K562 (cell line): ENCODE results near the gene MED19. TPM values are rescaled to one million over a fixed set of nuclear protein-coding genes. Genes with fewer than 3 reads are reported as not detected.

Experiments used
- ATAC-seq: fragments of 200-7000 bp; cut with Tn5 transposase; 3 replicates; pipeline ENCODE4 v1.9.1; 2020; ENCODE audit warnings: moderate library complexity
- BruUV-seq: library from RNA; stranded (reverse); fragments of 400-500 nt; replicated peaks from 2 replicates; lab custom pipeline; 2021; lab: Mats Ljungman, UMichigan
- CTCF ChIA-PET: fragments of 300-600 bp; formaldehyde crosslinking; extraction: SDS; loops from one replicate; lab custom pipeline; 2021; ENCODE audit warnings: low intra/inter-chr PET ratio; lab: Yijun Ruan, JAX
- POLR2A ChIA-PET: fragments of 300-600, 350-650 bp; sonication (Branson Sonifier 250); formaldehyde crosslinking; extraction: SDS; loops from one replicate; lab custom pipeline; 2021; ENCODE audit warnings: antibody characterized with exemption, inconsistent platforms; lab: Yijun Ruan, JAX
- DNase-seq, 4 experiments: peaks; one replicate each; pipeline versions ENCODE4 v3.0.0 to v3.0.0-alpha.2; 2011 to 2018; ENCODE audit warnings: low spot score in 3 of 4, mixed read lengths in 3 of 4; ENCODE audit errors: extremely low read depth in 1 of 4
- FAIRE-seq: peaks from 2 replicates; lab custom pipeline; 2011; peaks lifted over from hg19 to GRCh38; lab: Jason Lieb, UNC
- H2AFZ ChIP-seq: 2 replicates; pipeline ENCODE4 v1.6.0; 2011; ENCODE audit warnings: low read depth, low read length, control low read depth, inconsistent platforms
- H3K27ac ChIP-seq: fragments of 200-600 bp; 3 replicates; pipeline ENCODE4 v1.8.0; 2011; ENCODE audit warnings: low read depth, mild to moderate bottlenecking, control low read depth, inconsistent platforms, low read length, moderate library complexity, mixed read lengths; ENCODE audit errors: extremely low read depth
- H3K27me3 ChIP-seq, 2 experiments: fragments of 300-600 bp in 1 of 2; 2 replicates in 1 of 2; 3 replicates in 1 of 2; pipeline versions ENCODE4 v1.6.0 to v1.8.0; 2011; ENCODE audit warnings: inconsistent platforms in 2 of 2, low read length in 2 of 2, mild to moderate bottlenecking in 1 of 2, mixed read lengths in 1 of 2, moderate library complexity in 1 of 2; ENCODE audit not compliant: control insufficient read depth in 2 of 2, insufficient read depth in 2 of 2
- H3K36me3 ChIP-seq: fragments of 300-600 bp; 3 replicates; pipeline ENCODE4 v1.8.0; 2011; ENCODE audit warnings: mild to moderate bottlenecking, low read length, inconsistent platforms; ENCODE audit not compliant: control insufficient read depth, insufficient read depth
- H3K4me1 ChIP-seq, 2 experiments: fragments of 200-600 bp in 1 of 2; replicated peaks in 1 of 2; 2 replicates in 1 of 2; 3 replicates in 1 of 2; pipeline versions ENCODE4 v1.5.1 to v1.8.0; 2011; ENCODE audit warnings: inconsistent platforms in 2 of 2, low read length in 2 of 2, mild to moderate bottlenecking in 1 of 2, mixed read lengths in 1 of 2, moderate library complexity in 1 of 2; ENCODE audit not compliant: control insufficient read depth in 2 of 2, insufficient read depth in 2 of 2
- H3K4me2 ChIP-seq: 2 replicates; pipeline ENCODE4 v1.6.1; 2011; ENCODE audit warnings: low read length, control low read depth, inconsistent platforms, mixed read lengths; ENCODE audit not compliant: insufficient read depth
- H3K4me3 ChIP-seq: fragments of 200-600 bp; sonication (generic), shearing (Covaris generic); 2 replicates; pipeline ENCODE4 v1.5.1; 2016; ENCODE audit warnings: control low read depth, inconsistent platforms
- H3K79me2 ChIP-seq: fragments of 200-600 bp; 3 replicates; pipeline ENCODE4 v1.8.0; 2011; ENCODE audit warnings: low read length, inconsistent platforms; ENCODE audit not compliant: control insufficient read depth, insufficient read depth
- H3K9ac ChIP-seq, 2 experiments: 2 replicates each; pipeline versions ENCODE4 v1.6.0 to v1.6.1; 2011; ENCODE audit warnings: low read depth in 2 of 2, low read length in 2 of 2, control low read depth in 1 of 2, inconsistent platforms in 1 of 2, mild to moderate bottlenecking in 1 of 2, mixed read lengths in 1 of 2; ENCODE audit not compliant: insufficient read depth in 1 of 2
- H3K9me1 ChIP-seq: one replicate; pipeline ENCODE4 v1.6.0; 2011; ENCODE audit warnings: inconsistent platforms, mild to moderate bottlenecking, low read length, moderate library complexity; ENCODE audit not compliant: control insufficient read depth, insufficient read depth
- H3K9me3 ChIP-seq: replicated peaks from 2 replicates; pipeline ENCODE4 v1.5.1; 2011; ENCODE audit warnings: low read depth, low read length, inconsistent platforms; ENCODE audit not compliant: control insufficient read depth, insufficient read depth
- H4K20me1 ChIP-seq: replicated peaks from 2 replicates; pipeline ENCODE4 v1.6.1; 2011; ENCODE audit warnings: low read length, inconsistent platforms, mixed read lengths; ENCODE audit not compliant: control insufficient read depth, insufficient read depth
- CAMTA2 ChIP-seq: fragments of 250-450 bp; sonication (Bioruptor Pico); conservative IDR thresholded peaks from 2 replicates; pipeline ENCODE4 v1.5.1; 2022
- CBFA2T3 ChIP-seq: fragments of 450-650 bp; IDR thresholded peaks from 2 replicates; pipeline ENCODE4 v1.6.1; 2017
- CEBPB ChIP-seq: fragments of 450-650 bp; IDR thresholded peaks from 2 replicates; pipeline ENCODE4 v1.6.1; 2016; ENCODE audit warnings: missing genetic modification characterization, missing compliant biosample characterization
- CREB3 ChIP-seq: fragments of 450-650 bp; conservative IDR thresholded peaks from 2 replicates; pipeline ENCODE4 v1.6.1; 2016; ENCODE audit warnings: missing genetic modification characterization, low read depth, mild to moderate bottlenecking, missing compliant biosample characterization, moderate library complexity
- MAFF ChIP-seq: IDR thresholded peaks from 2 replicates; pipeline ENCODE4 v1.6.1; 2012; ENCODE audit warnings: low read length, improper control_type of control experiment
- MYNN ChIP-seq, 2 experiments: sonication (generic); formaldehyde crosslinking in 1 of 2; IDR thresholded peaks; 2 replicates each; pipeline versions ENCODE4 v1.5.0 to v1.6.1; 2016 to 2020; ENCODE audit warnings: antibody characterized with exemption in 1 of 2, missing genetic modification reagents in 1 of 2
- RBFOX2 ChIP-seq: fragments of 200-400 bp; formaldehyde crosslinking; IDR thresholded peaks from 2 replicates; pipeline ENCODE4 v1.6.1; 2017; ENCODE audit warnings: low read depth, mild to moderate bottlenecking, low read length, moderate library complexity
- RBM14 ChIP-seq: fragments of 200-400 bp; formaldehyde crosslinking; IDR thresholded peaks from 2 replicates; pipeline ENCODE4 v1.6.1; 2018; ENCODE audit warnings: low read depth, mild to moderate bottlenecking, low read length, moderate library complexity, borderline replicate concordance; ENCODE audit not compliant: insufficient read depth
- RFX1 ChIP-seq: fragments of 450-650 bp; IDR thresholded peaks from 2 replicates; pipeline ENCODE4 v1.6.1; 2016; ENCODE audit warnings: mild to moderate bottlenecking, moderate library complexity
- XRCC3 ChIP-seq: fragments of 450-650 bp; IDR thresholded peaks from 2 replicates; pipeline ENCODE4 v1.6.1; 2017; ENCODE audit warnings: mild to moderate bottlenecking, moderate library complexity
- WGBS: fragments of 100-300 bp; shearing (Covaris generic); methylation state at CpG from one replicate; pipeline ENCODE4 v1.1.6; 2016; ENCODE audit warnings: low coverage, mixed read lengths; ENCODE audit not compliant: insufficient coverage; ENCODE audit errors: missing lambda C conversion rate; 5-methylcytosine and 5-hydroxymethylcytosine counted together
- in situ Hi-C: fragments of 300-500 bp; cut with MboI; formaldehyde crosslinking; loops from 4 replicates; pipeline ENCODE4 v1.15.0; 2018; ENCODE audit warnings: inconsistent platforms, mixed read lengths
- intact Hi-C: fragments of 100-400 bp; cut with micrococcal nuclease; formaldehyde crosslinking; loops from 2 replicates; pipeline ENCODE4 v1.14.2; 2022
- polyA plus RNA-seq, 8 experiments: library from polyadenylated mRNA; depleted of rRNA in 4 of 8; stranded (reverse) in 5 of 8; unstranded in 3 of 8; fragments of >200 nt; fragmentation: Nextera tagmentation in 2 of 8; fragmentation: Illumina TruSeq in 1 of 8; extraction: Ambion mirVana in 2 of 8; extraction: Trizol in 1 of 8; gene quantifications; 2 replicates each; pipeline versions ENCODE4 v1.2.1 to v1.2.3, GENCODE V29; 2011 to 2014; ENCODE audit warnings: inconsistent platforms in 1 of 8, missing spikeins in 1 of 8
- total RNA-seq, 7 experiments: library from RNA; depleted of rRNA in 6 of 7; stranded (reverse); fragments of >200 nt in 6 of 7; fragmentation: Illumina TruSeq in 2 of 7; extraction: Trizol in 2 of 7; gene quantifications; 2 replicates each; pipeline versions ENCODE4 v1.2.1 to v1.2.3, GENCODE V29; 2011 to 2021; ENCODE audit warnings: low replicate concordance in 1 of 7

MED19 gene
- total and polyA plus RNA-seq, 9 of the 15 experiments (the other 6 are each of a cell fraction or from before 2014, with no cell fraction given), result 7.3 to 23.5 (median 15.0) TPM

DNA sequence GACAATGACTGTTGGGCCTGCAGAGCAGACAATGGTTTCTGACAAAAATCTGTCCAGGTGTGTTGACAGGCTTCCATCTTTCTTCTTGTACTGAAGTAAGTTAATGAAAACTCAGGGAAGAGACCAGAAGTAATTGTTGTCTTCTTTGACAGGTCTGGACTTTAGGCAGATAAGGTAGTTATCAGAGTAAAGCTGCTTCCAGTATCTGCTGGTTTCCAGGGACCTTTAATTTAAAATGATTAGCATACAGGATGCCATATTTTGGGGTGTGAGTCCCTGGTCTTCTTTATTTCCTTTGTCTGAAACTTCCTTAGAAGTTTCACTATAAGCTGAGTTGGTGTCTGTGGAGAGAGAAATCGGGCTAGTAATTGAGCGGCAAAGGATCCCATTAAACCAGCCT, 1.8 kb upstream of the MED19 start:
- peak overlapping the region; percentile 95 for H3K4me3 ChIP-seq
- no peak for TF ChIP-seq CREB3 (tag)
- TF ChIP-seq MYNN (IDR thresholded peaks at IDR 0.05), result peak; percentile 97
- no peak for TF ChIP-seq MYNN (CRISPR knock-in tag; IDR thresholded peaks at IDR 0.05)
- TF ChIP-seq RFX1, result peak; percentile 12; the same call in 1 of the 2 replicates
- TF ChIP-seq CBFA2T3, result 0 out of 2 replicates have a peak, but pooled peaks have one; percentile 38
- TF ChIP-seq XRCC3, result no peak
- TF ChIP-seq RBM14, result no peak
- no peak for TF ChIP-seq CAMTA2 (CRISPR knock-in tag)
- TF ChIP-seq CEBPB, result no peak
- TF ChIP-seq RBFOX2, result peak; percentile 9; the same call in 1 of the 2 replicates
- TF ChIP-seq MAFF, result no peak
- peak overlapping the region; percentile 99; the same call in 1 of the 3 replicates for H3K27ac ChIP-seq
- peaks cover 73% of the 10 kb centered on the region for H3K79me2 ChIP-seq
- intact Hi-C loops (loop anchor here (1.0 to 2.0 kb wide), 2 partner anchors 27 to 87 kb away; partner anchors contain the start of gene SELENOH), in situ Hi-C loops (no loop called here)
- WGBS, result 19% methylated on average over 2 of the region's 2 CpGs
- FAIRE-seq (peak; percentile 52), DNase-seq (peak in 1 of 4 experiments; percentile 25), ATAC-seq (no peak)
- H3K36me3 ChIP-seq, result peaks cover 31% of the 10 kb centered on the region; the same call in 1 of the 3 replicates
- H3K9me3 ChIP-seq, result no peaks in the 10 kb centered on the region; the same call in 1 of the 2 replicates
- H4K20me1 ChIP-seq, result peaks cover 4% of the 10 kb centered on the region; the same call in 1 of the 2 replicates
- ChIA-PET POLR2A (interaction anchor here (0.6 to 4.0 kb wide), 9 partner anchors 11 to 321 kb away, joined by 3 to 53 read pairs (median 4); partner anchors contain the start of gene CTNND1), CTCF (no interaction called here)
- H3K9me1 ChIP-seq, result no peaks in the 10 kb centered on the region
- peak overlapping the region; percentile 98 for H3K4me2 ChIP-seq
- no TSS peak for BruUV-seq
- H3K27me3 ChIP-seq, result no peaks in the 10 kb centered on the region
- H3K9ac ChIP-seq, result peak overlapping the region; percentile 99 to 100; a peak in 3 of 4 replicates
- no peak overlapping the region for H2AFZ ChIP-seq
- H3K4me1 ChIP-seq, result peaks cover 9% of the 10 kb centered on the region in 2 experiments; a peak in 3 of 5 replicates
